HG03175 (cell line): Measurements from ENCODE around the gene PARVB.

Experiments
- ATAC-seq: cut with Tn5 transposase; IDR thresholded peaks from one replicate; pipeline ENCODE4 v1.9.1; 2021; ENCODE audit warnings: mild to moderate bottlenecking, moderate library complexity; ENCODE audit not compliant: unreplicated experiment

PARVB gene

GRCh38 chr22:44084044-44084772, 60.1 kb downstream of the PARVB start:
- no peak for ATAC-seq

- no peak for ATAC-seq
Measured at GRCh38 chr22:44085743-44086270, 61.7 kb downstream of the PARVB start.

- no peak for ATAC-seq
Measured at GRCh38 chr22:44086271-44087088, 62.4 kb downstream of the PARVB start.

- no peak for ATAC-seq
Measured at GRCh38 chr22:44087089-44087430, 63.0 kb downstream of the PARVB start.

- no peak for ATAC-seq
Measured at GRCh38 chr22:44088976-44089570, 65.0 kb downstream of the PARVB start.

- no peak for ATAC-seq
Measured at GRCh38 chr22:44089717-44090570, 65.8 kb downstream of the PARVB start.

GRCh38 chr22:44090571-44090905, 66.4 kb downstream of the PARVB start:
- no peak for ATAC-seq

- no peak for ATAC-seq
Measured at GRCh38 chr22:44091021-44091721, 67.1 kb downstream of the PARVB start.

GRCh38 chr22:44091751-44092150, 67.6 kb downstream of the PARVB start:
- no peak for ATAC-seq

- ATAC-seq: no peak
Measured at GRCh38 chr22:44092636-44093220, 68.6 kb downstream of the PARVB start.

GRCh38 chr22:44093791-44094190, 69.7 kb downstream of the PARVB start:
- ATAC-seq: no peak

GRCh38 chr22:44094751-44095302, 70.7 kb downstream of the PARVB start:
- no peak for ATAC-seq

GRCh38 chr22:44096736-44097135, 72.6 kb downstream of the PARVB start:
- no peak for ATAC-seq

- no peak for ATAC-seq
Measured at GRCh38 chr22:44097263-44098020, 73.3 kb downstream of the PARVB start.

- ATAC-seq: no peak
Measured at GRCh38 chr22:44098021-44098739, 74.1 kb downstream of the PARVB start.

GRCh38 chr22:44098966-44099530, 74.9 kb downstream of the PARVB start:
- ATAC-seq: no peak

GRCh38 chr22:44099696-44100095, 75.6 kb downstream of the PARVB start:
- no peak for ATAC-seq

GRCh38 chr22:44100411-44100810, 76.3 kb downstream of the PARVB start:
- no peak for ATAC-seq
